Large intestine (tissue), 3 donors: Measurements from ENCODE around the gene SEMA5A. TPM values are rescaled to one million over a fixed set of nuclear protein-coding genes. Genes with fewer than 3 reads are reported as not detected.

ENCODE experiments used
- DNase-seq, 2 donors: peaks; one replicate each; pipeline versions ENCODE4 v3.0.0 to v3.0.0-alpha.2; 2013
- H3K27ac ChIP-seq: one replicate; pipeline ENCODE4 v1.5.1; 2013; ENCODE audit warnings: low read length
- H3K27me3 ChIP-seq: 2 replicates; pipeline ENCODE4 v1.6.1; 2013; ENCODE audit warnings: low read length; ENCODE audit not compliant: control insufficient read depth, insufficient read depth
- H3K36me3 ChIP-seq: 2 replicates; pipeline ENCODE4 v1.6.1; 2013; ENCODE audit warnings: low read length; ENCODE audit not compliant: control insufficient read depth, insufficient read depth
- H3K4me1 ChIP-seq: one replicate; pipeline ENCODE4 v1.6.1; 2013; ENCODE audit warnings: low read length; ENCODE audit not compliant: control insufficient read depth, insufficient read depth
- H3K4me3 ChIP-seq: one replicate; pipeline ENCODE4 v1.5.1; 2013; ENCODE audit warnings: low read length
- H3K9me3 ChIP-seq: one replicate; pipeline ENCODE4 v1.6.1; 2013; ENCODE audit warnings: mild to moderate bottlenecking, low read depth, low read length, moderate library complexity; ENCODE audit not compliant: control insufficient read depth
- WGBS: methylation state at CpG from one replicate; pipeline ENCODE4 v1.1.5; 2013; ENCODE audit warnings: low lambda C conversion rate; ENCODE audit not compliant: insufficient coverage; 5-methylcytosine and 5-hydroxymethylcytosine counted together
- polyA plus RNA-seq: library from polyadenylated mRNA; unstranded; fragments of 120-200 nt; gene quantifications from one replicate; pipeline ENCODE4 v1.2.1, GENCODE V29; 2013

Gene SEMA5A
- polyA plus RNA-seq, 1 donor: 11.9 TPM

- no CpG with 5 or more reads among the region's 1 CpG for WGBS
- H3K36me3 ChIP-seq: no peaks in the 10 kb centered on the region
- H3K9me3 ChIP-seq: peaks cover 6% of the 10 kb centered on the region
- no peak overlapping the region for H3K27ac ChIP-seq
- no peak overlapping the region for H3K4me3 ChIP-seq
- H3K4me1 ChIP-seq: no peaks in the 10 kb centered on the region
- no peak for DNase-seq
- H3K27me3 ChIP-seq: no peaks in the 10 kb centered on the region
Measured at GRCh38 chr5:9020996-9021395, 524.9 kb downstream of the SEMA5A start.

DNA sequence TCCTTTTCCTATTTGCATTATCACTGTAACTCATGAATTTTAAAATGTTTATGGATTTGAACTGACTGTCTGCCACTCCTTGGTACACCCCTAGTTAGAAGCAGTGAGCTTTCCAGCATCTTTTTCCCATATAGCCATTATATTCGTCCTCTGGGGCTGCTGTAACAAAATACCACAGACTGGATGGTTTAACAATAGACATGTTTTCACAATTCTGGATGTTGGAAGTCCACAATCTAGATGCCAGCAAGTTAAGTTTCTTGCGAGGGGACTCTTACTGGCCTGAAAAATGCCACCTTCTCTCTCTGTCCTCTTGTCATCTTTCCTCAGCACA, 530.0 kb downstream of the SEMA5A start:
- Histone ChIP-seq H3K36me3 (no peaks in the 10 kb centered on the region), H3K27ac (no peak overlapping the region), H3K9me3 (peaks cover 4% of the 10 kb centered on the region), H3K4me3 (no peak overlapping the region), H3K27me3 (no peaks in the 10 kb centered on the region), H3K4me1 (no peaks in the 10 kb centered on the region)
- DNase-seq: no peak
- WGBS: 60% methylated on average over 1 of the region's 2 CpGs

GRCh38 chr5:9015260-9015936, 530.5 kb downstream of the SEMA5A start:
- H3K27me3 ChIP-seq: no peaks in the 10 kb centered on the region
- H3K4me3 ChIP-seq: no peak overlapping the region
- H3K27ac ChIP-seq: no peak overlapping the region
- no peaks in the 10 kb centered on the region for H3K36me3 ChIP-seq
- DNase-seq: no peak
- no peaks in the 10 kb centered on the region for H3K4me1 ChIP-seq
- H3K9me3 ChIP-seq: peaks cover 3% of the 10 kb centered on the region
- 50% methylated on average over 2 of the region's 5 CpGs for WGBS

DNA sequence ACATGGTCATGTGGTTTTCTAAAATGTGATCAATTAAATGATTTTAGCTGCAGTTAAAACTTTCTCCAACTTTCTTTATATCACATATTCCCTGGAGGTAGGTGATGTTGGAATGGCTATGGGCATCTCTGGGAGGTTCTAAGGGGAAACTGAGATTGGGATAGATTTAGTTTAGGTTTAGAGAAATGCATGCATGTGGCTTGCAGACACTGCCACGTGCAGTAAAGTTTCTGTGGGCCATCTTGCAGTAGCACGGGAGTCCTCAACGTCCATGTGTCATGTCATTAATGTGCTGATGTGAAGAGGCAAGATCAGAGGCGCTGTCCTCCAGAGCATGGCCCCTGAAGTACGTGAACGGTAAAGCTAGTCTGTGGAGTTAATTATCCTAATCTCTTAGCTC, 532.7 kb downstream of the SEMA5A start:
- Histone ChIP-seq H3K9me3 (no peaks in the 10 kb centered on the region), H3K36me3 (no peaks in the 10 kb centered on the region), H3K27me3 (no peaks in the 10 kb centered on the region), H3K4me1 (no peaks in the 10 kb centered on the region), H3K4me3 (no peak overlapping the region), H3K27ac (no peak overlapping the region)
- no CpG with 5 or more reads among the region's 6 CpGs for WGBS
- DNase-seq: no peak

DNA sequence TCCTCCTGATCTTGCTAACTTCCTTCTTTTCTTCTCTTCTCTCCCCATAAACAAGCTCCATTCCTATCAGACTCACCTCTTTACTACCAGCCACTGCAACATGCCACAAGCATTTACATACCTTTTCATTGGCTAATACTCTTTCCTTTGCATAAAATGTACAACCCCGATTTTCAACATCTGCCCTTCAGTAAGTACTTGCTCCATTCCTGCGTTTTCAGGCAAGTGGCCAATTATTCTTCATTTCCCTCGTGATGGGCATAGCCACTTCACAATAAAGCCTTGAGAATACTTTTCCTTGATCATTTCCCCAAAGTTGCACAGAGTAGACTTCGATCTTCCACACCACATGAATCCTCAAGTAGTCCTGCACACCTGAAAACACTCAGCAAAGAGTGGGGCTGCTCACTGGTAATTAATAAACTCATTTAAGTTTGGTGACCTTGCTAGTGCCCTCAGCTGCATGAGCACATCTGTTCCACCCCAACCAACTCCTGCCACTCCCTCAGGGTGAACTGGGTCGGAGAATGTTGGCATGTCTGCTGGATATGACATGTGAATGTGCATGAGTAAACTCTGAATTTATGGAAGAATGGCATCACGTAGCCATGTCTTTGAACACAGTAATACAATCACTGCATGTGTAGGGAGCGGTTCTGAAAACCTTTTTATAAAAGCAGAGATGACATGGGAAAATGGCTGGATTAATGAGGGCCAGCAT, 535.8 kb downstream of the SEMA5A start:
- Histone ChIP-seq H3K4me1 (no peaks in the 10 kb centered on the region), H3K4me3 (no peak overlapping the region), H3K27ac (no peak overlapping the region), H3K9me3 (no peaks in the 10 kb centered on the region), H3K36me3 (no peaks in the 10 kb centered on the region), H3K27me3 (no peaks in the 10 kb centered on the region)
- 87% methylated on average over 4 of the region's 7 CpGs for WGBS
- DNase-seq: no peak

- Histone ChIP-seq H3K36me3 (no peaks in the 10 kb centered on the region), H3K27ac (no peak overlapping the region), H3K9me3 (no peaks in the 10 kb centered on the region), H3K27me3 (no peaks in the 10 kb centered on the region), H3K4me3 (no peak overlapping the region), H3K4me1 (no peaks in the 10 kb centered on the region)
- WGBS: 30% methylated on average over 1 of the region's 1 CpG
- DNase-seq: no peak
Measured at GRCh38 chr5:8997542-8998070, 548.3 kb downstream of the SEMA5A start.

DNA sequence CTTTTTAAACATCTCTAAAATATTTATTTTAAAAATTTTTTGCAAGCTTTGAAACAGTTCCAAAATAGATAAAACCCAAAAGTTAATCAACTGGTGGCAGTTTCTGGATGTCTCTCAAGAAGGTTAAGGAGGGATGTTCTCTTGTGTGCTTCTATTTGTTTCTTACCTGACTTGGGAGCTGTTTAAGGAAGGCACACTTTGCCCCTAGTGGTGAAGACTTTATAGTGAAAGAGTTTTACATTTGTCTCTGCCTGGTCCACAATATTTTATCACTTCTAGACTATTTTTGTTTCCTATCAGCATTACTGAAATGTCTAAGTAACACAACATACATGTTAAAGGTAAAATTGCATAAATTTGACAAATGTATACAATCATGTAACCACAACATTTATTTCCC, 552.8 kb downstream of the SEMA5A start:
- Histone ChIP-seq H3K27me3 (no peaks in the 10 kb centered on the region), H3K9me3 (no peaks in the 10 kb centered on the region), H3K27ac (no peak overlapping the region), H3K4me3 (no peak overlapping the region), H3K36me3 (no peaks in the 10 kb centered on the region), H3K4me1 (no peaks in the 10 kb centered on the region)
- DNase-seq: no peak

Other genes with a start within 250 kb of the SEMA5A start
- gene TAS2R1, start 84.3 kb upstream of the SEMA5A start, polyA plus RNA-seq: not detected